Mammary epithelial cell (primary cell): ENCODE measurements around the gene GGACT.

ENCODE experiments used
- CTCF ChIP-seq, 2 donors: IDR thresholded peaks in 1 of 2; conservative IDR thresholded peaks in 1 of 2; 2 replicates each; pipeline ENCODE4 v1.5.1; 2011 to 2012; ENCODE audit warnings: inconsistent platforms in 2 of 2, low read length in 2 of 2, mild to moderate bottlenecking in 2 of 2, control low read depth in 1 of 2, low read depth in 1 of 2; ENCODE audit not compliant: insufficient read depth in 1 of 2; ENCODE audit errors: extremely low read depth in 1 of 2
- EZH2 ChIP-seq: IDR thresholded peaks from 2 replicates; pipeline ENCODE4 v1.6.1; 2012; ENCODE audit warnings: low read length, inconsistent platforms, borderline replicate concordance

- TF ChIP-seq CTCF (conservative IDR thresholded peaks at IDR 0.05 in 1 of 2, IDR thresholded peaks at IDR 0.05 in 1 of 2; ENCODE audit: extremely low read depth in 1 of 2, insufficient read depth in 1 of 2, low read depth in 1 of 2, low read length in 2 of 2) (no peak), EZH2 (no peak)
Measured at GRCh38 chr13:100580045-100580444, 8.5 kb downstream of the GGACT start.
